Fibroblast of skin of scalp (primary cell): Measurements from ENCODE around the gene RRP9. TPM values are rescaled to one million over a fixed set of nuclear protein-coding genes. Genes with fewer than 3 reads are reported as not detected.
A peak's percentile ranks its signal among the peaks of the same experiment; 100 is the strongest.
"Not testable (repeated sequence)": the region's sequence is repeated elsewhere in the genome, so short reads cannot be mapped to it uniquely, and the experiment has no call there.

Source experiments
- DNase-seq: peaks from one replicate; pipeline ENCODE4 v3.0.0-alpha.2; 2013
- polyA plus RNA-seq, 2 experiments: library from polyadenylated mRNA; unstranded; fragments of 120-200 nt; gene quantifications; one replicate each; pipeline ENCODE4 v1.2.1, GENCODE V29; 2013; ENCODE audit not compliant: insufficient read length in 2 of 2

The RRP9 gene
- polyA plus RNA-seq (2013, experiment 1 of 2; ENCODE audit: insufficient read length) = 25.6 TPM
- polyA plus RNA-seq (2013, experiment 2 of 2; ENCODE audit: insufficient read length) = 24.3 TPM

GRCh38 chr3:51941798-51942602 is at the start of gene RRP9, which contains the start of gene PARP3:
TSS of gene RRP9 (minus strand) at chr3:51941904. CDS start at chr3:51941867, 37 bp downstream.
TSS of gene PARP3 (plus strand) at chr3:51942363. CDS start at chr3:51943356, 993 bp downstream.
- DNase-seq = peak; percentile 100

- DNase-seq = not testable (repeated sequence)
Measured at GRCh38 chr3:51990501-51990971, 48.8 kb upstream of the RRP9 start.

GRCh38 chr3:51988286-51989146 is 46.8 kb upstream of the RRP9 start:
- no peak for DNase-seq

GRCh38 chr3:51987568-51987967 is 45.9 kb upstream of the RRP9 start:
- DNase-seq = no peak

GRCh38 chr3:51986010-51986947 is 44.6 kb upstream of the RRP9 start:
- DNase-seq = no peak

- no peak for DNase-seq
Measured at GRCh38 chr3:51985063-51985462, 43.4 kb upstream of the RRP9 start.

GRCh38 chr3:51984269-51984647 is 42.6 kb upstream of the RRP9 start:
- no peak for DNase-seq

GRCh38 chr3:51983578-51984268 is 42.0 kb upstream of the RRP9 start:
- no peak for DNase-seq

GRCh38 chr3:51982838-51983577 is 41.3 kb upstream of the RRP9 start, which contains the start of gene ACY1:
TSS of gene ACY1 (plus strand) at chr3:51983535. CDS start at chr3:51984065, 530 bp downstream.
- peak; percentile 81 for DNase-seq

- peak; percentile 17 for DNase-seq
Measured at GRCh38 chr3:51982352-51982837, 40.7 kb upstream of the RRP9 start.

- no peak for DNase-seq
Measured at GRCh38 chr3:51980253-51980652, 38.5 kb upstream of the RRP9 start.

GRCh38 chr3:51978143-51978502 is 36.4 kb upstream of the RRP9 start:
- DNase-seq = no peak

- DNase-seq = no peak
Measured at GRCh38 chr3:51977446-51978142, 35.9 kb upstream of the RRP9 start.

GRCh38 chr3:51975852-51976549 is 34.3 kb upstream of the RRP9 start:
- peak; percentile 68 for DNase-seq

- peak; percentile 69 for DNase-seq
Measured at GRCh38 chr3:51974963-51975851, 33.5 kb upstream of the RRP9 start, which contains the start of gene ABHD14A. TSS of gene ABHD14A (plus strand) at chr3:51975064. CDS start at chr3:51975136, 72 bp downstream.

- DNase-seq = no peak
Measured at GRCh38 chr3:51974277-51974962, 32.7 kb upstream of the RRP9 start.

- no peak for DNase-seq
Measured at GRCh38 chr3:51971350-51971749, 29.6 kb upstream of the RRP9 start.
